HEK293 (cell line): ENCODE data around the gene LRP8.
A peak's percentile ranks its signal among the peaks of the same experiment; 100 is the strongest.

Experiments
- BCL11A ChIP-seq: fragments of 450-650 bp; formaldehyde crosslinking; IDR thresholded peaks from 2 replicates; pipeline ENCODE4 v1.5.1; 2016; ENCODE audit warnings: low read depth, missing biosample characterization, missing genetic modification characterization
- KLF7 ChIP-seq: fragments of 450-650 bp; formaldehyde crosslinking; IDR thresholded peaks from 2 replicates; pipeline ENCODE4 v1.5.1; 2016; ENCODE audit warnings: missing biosample characterization, missing genetic modification characterization, borderline replicate concordance
- SETDB1 ChIP-seq: IDR thresholded peaks from one replicate; pipeline ENCODE4 v1.6.1; 2017; ENCODE audit warnings: mild to moderate bottlenecking, low read length, moderate library complexity, mixed read lengths; ENCODE audit not compliant: insufficient read length
- SP3 ChIP-seq: fragments of 450-650 bp; formaldehyde crosslinking; IDR thresholded peaks from 2 replicates; pipeline ENCODE4 v1.5.1; 2016; ENCODE audit warnings: missing biosample characterization, missing genetic modification characterization
- TSHZ1 ChIP-seq: fragments of 450-650 bp; formaldehyde crosslinking; IDR thresholded peaks from 2 replicates; pipeline ENCODE4 v1.5.1; 2016; ENCODE audit warnings: missing biosample characterization, missing genetic modification characterization, borderline replicate concordance
- ZFP41 ChIP-seq: fragments of 450-650 bp; formaldehyde crosslinking; IDR thresholded peaks from 2 replicates; pipeline ENCODE4 v1.5.1; 2016; ENCODE audit warnings: missing biosample characterization, missing genetic modification characterization, borderline replicate concordance
- ZIC2 ChIP-seq: fragments of 450-650 bp; formaldehyde crosslinking; IDR thresholded peaks from 2 replicates; pipeline ENCODE4 v1.5.1; 2016; ENCODE audit warnings: missing biosample characterization, missing genetic modification characterization
- ZNF157 ChIP-seq: fragments of 450-650 bp; formaldehyde crosslinking; IDR thresholded peaks from 2 replicates; pipeline ENCODE4 v1.5.1; 2016; ENCODE audit warnings: missing biosample characterization, missing genetic modification characterization
- ZNF175 ChIP-seq: fragments of 450-650 bp; formaldehyde crosslinking; IDR thresholded peaks from 2 replicates; pipeline ENCODE4 v1.5.1; 2016; ENCODE audit warnings: missing biosample characterization, missing genetic modification characterization
- ZNF221 ChIP-seq: fragments of 450-650 bp; formaldehyde crosslinking; IDR thresholded peaks from 2 replicates; pipeline ENCODE4 v1.5.1; 2017; ENCODE audit warnings: missing biosample characterization, missing genetic modification characterization, borderline replicate concordance
- ZNF335 ChIP-seq: fragments of 450-650 bp; formaldehyde crosslinking; conservative IDR thresholded peaks from 2 replicates; pipeline ENCODE4 v1.5.1; 2016; ENCODE audit warnings: missing biosample characterization, missing genetic modification characterization
- ZNF341 ChIP-seq: fragments of 450-650 bp; formaldehyde crosslinking; IDR thresholded peaks from 2 replicates; pipeline ENCODE4; 2016; ENCODE audit warnings: low read depth, missing biosample characterization, missing genetic modification characterization
- ZNF366 ChIP-seq: fragments of 450-650 bp; formaldehyde crosslinking; conservative IDR thresholded peaks from 2 replicates; pipeline ENCODE4 v1.5.1; 2016; ENCODE audit warnings: missing biosample characterization, missing genetic modification characterization
- ZNF37A ChIP-seq: fragments of 450-650 bp; IDR thresholded peaks from 2 replicates; pipeline ENCODE4 v1.5.1; 2018; ENCODE audit warnings: missing biosample characterization, missing genetic modification characterization
- ZNF521 ChIP-seq: fragments of 450-650 bp; formaldehyde crosslinking; IDR thresholded peaks from 2 replicates; pipeline ENCODE4 v1.5.1; 2017; ENCODE audit warnings: missing biosample characterization, mild to moderate bottlenecking, missing genetic modification characterization
- ZNF529 ChIP-seq: fragments of 450-650 bp; formaldehyde crosslinking; IDR thresholded peaks from 2 replicates; pipeline ENCODE4 v1.5.1; 2017; ENCODE audit warnings: missing genetic modification characterization, missing biosample characterization; ENCODE audit not compliant: insufficient replicate concordance
- ZNF530 ChIP-seq: fragments of 450-650 bp; formaldehyde crosslinking; IDR thresholded peaks from 2 replicates; pipeline ENCODE4 v1.5.1; 2016; ENCODE audit warnings: low read depth, missing biosample characterization, missing genetic modification characterization
- ZNF555 ChIP-seq: fragments of 450-650 bp; formaldehyde crosslinking; conservative IDR thresholded peaks from 2 replicates; pipeline ENCODE4 v1.5.1; 2017; ENCODE audit warnings: missing biosample characterization, mild to moderate bottlenecking, missing genetic modification characterization, inconsistent platforms
- ZNF585B ChIP-seq: fragments of 450-650 bp; formaldehyde crosslinking; IDR thresholded peaks from 2 replicates; pipeline ENCODE4 v1.5.1; 2016; ENCODE audit warnings: missing biosample characterization, missing genetic modification characterization
- ZNF621 ChIP-seq: fragments of 450-650 bp; formaldehyde crosslinking; IDR thresholded peaks from 2 replicates; pipeline ENCODE4 v1.5.1; 2017; ENCODE audit warnings: missing biosample characterization, missing genetic modification characterization
- ZNF639 ChIP-seq: fragments of 450-650 bp; formaldehyde crosslinking; IDR thresholded peaks from 2 replicates; pipeline ENCODE4 v1.5.1; 2016; ENCODE audit warnings: missing biosample characterization, missing genetic modification characterization
- ZNF664 ChIP-seq: fragments of 450-650 bp; formaldehyde crosslinking; IDR thresholded peaks from 2 replicates; pipeline ENCODE4 v1.5.1; 2016; ENCODE audit warnings: missing biosample characterization, missing genetic modification characterization
- ZNF76 ChIP-seq: fragments of 450-650 bp; formaldehyde crosslinking; IDR thresholded peaks from 2 replicates; pipeline ENCODE4; 2016; ENCODE audit warnings: low read depth, missing biosample characterization, missing genetic modification characterization, borderline replicate concordance
- ZNF791 ChIP-seq: fragments of 450-650 bp; formaldehyde crosslinking; IDR thresholded peaks from 2 replicates; pipeline ENCODE4 v1.5.1; 2016; ENCODE audit warnings: missing biosample characterization, missing genetic modification characterization
- ZNF792 ChIP-seq: fragments of 450-650 bp; formaldehyde crosslinking; IDR thresholded peaks from 2 replicates; pipeline ENCODE4 v1.5.1; 2016; ENCODE audit warnings: missing biosample characterization, missing genetic modification characterization
- TF ChIP-seq, protein P1 (sequence below): fragments of 450-650 bp; formaldehyde crosslinking; IDR thresholded peaks from 2 replicates; pipeline ENCODE4 v1.5.1; 2016; ENCODE audit warnings: missing biosample characterization, missing genetic modification characterization
- TF ChIP-seq, protein P2 (sequence below): fragments of 450-650 bp; IDR thresholded peaks from 2 replicates; pipeline ENCODE4 v1.5.1; 2018; ENCODE audit warnings: missing biosample characterization, mild to moderate bottlenecking, missing genetic modification characterization
- TF ChIP-seq, protein P3 (sequence below): fragments of 450-650 bp; formaldehyde crosslinking; IDR thresholded peaks from 2 replicates; pipeline ENCODE4 v1.5.1; 2016; ENCODE audit warnings: missing biosample characterization, missing genetic modification characterization

Gene LRP8

DNA sequence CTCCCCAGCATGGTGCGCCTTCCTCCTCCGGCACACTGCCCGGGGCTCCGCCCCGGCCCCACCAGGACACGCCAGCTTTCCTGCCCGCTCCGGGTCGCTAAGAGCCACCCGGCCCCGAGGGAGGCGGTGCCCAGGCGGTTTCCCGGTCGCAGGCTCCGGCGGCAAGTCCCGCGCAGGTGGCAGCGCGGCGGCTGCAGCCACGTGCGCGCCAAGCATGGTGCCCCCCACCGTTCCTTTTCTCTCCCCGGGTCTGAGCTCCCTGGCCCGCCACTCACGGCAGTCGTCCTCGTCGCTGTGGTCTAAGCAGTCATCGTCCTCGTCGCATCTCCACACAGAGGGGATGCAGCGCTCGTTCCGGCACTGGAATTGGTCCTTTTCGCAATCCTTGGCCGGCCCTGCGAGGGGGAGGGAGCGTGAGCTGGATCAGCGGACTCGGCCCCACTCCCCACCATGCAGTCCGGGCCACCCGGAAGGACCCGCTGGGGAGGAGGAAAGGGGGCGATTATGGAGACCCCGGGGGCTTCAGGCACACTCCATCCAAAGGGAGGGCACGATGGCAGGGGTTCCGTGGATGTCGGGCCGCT, 1.2 kb downstream of the LRP8 start (continued):
- TF ChIP-seq ZFP41 (tag by site-specific recombination) (no peak), ZNF366 (no peak), ZNF529 (tag by site-specific recombination) (no peak), ZNF157 (no peak), ZNF521 (no peak), SP3 (tag by site-specific recombination) (no peak), ZNF530 (tag by site-specific recombination) (no peak), ZNF792 (tag by site-specific recombination) (no peak), ZNF221 (tag by site-specific recombination) (no peak), ZNF555 (tag by site-specific recombination) (no peak), ZNF175 (no peak), ZNF76 (tag by site-specific recombination) (no peak), ZNF664 (tag by site-specific recombination) (no peak), ZNF585B (tag by site-specific recombination) (no peak), TSHZ1 (no peak), ZNF639 (tag by site-specific recombination) (no peak), ZNF37A (tag by site-specific recombination) (no peak), BCL11A (no peak), ZNF341 (peak; percentile 100), KLF7 (tag by site-specific recombination) (no peak; the same call in 1 of the 2 replicates), ZNF335 (tag by site-specific recombination) (peak; percentile 89), ZNF791 (tag by site-specific recombination) (no peak), ZIC2 (tag by site-specific recombination) (no peak; the same call in 1 of the 2 replicates), ZNF621 (tag by site-specific recombination) (no peak), SETDB1 (no peak)
- TF ChIP-seq, protein P1, sequence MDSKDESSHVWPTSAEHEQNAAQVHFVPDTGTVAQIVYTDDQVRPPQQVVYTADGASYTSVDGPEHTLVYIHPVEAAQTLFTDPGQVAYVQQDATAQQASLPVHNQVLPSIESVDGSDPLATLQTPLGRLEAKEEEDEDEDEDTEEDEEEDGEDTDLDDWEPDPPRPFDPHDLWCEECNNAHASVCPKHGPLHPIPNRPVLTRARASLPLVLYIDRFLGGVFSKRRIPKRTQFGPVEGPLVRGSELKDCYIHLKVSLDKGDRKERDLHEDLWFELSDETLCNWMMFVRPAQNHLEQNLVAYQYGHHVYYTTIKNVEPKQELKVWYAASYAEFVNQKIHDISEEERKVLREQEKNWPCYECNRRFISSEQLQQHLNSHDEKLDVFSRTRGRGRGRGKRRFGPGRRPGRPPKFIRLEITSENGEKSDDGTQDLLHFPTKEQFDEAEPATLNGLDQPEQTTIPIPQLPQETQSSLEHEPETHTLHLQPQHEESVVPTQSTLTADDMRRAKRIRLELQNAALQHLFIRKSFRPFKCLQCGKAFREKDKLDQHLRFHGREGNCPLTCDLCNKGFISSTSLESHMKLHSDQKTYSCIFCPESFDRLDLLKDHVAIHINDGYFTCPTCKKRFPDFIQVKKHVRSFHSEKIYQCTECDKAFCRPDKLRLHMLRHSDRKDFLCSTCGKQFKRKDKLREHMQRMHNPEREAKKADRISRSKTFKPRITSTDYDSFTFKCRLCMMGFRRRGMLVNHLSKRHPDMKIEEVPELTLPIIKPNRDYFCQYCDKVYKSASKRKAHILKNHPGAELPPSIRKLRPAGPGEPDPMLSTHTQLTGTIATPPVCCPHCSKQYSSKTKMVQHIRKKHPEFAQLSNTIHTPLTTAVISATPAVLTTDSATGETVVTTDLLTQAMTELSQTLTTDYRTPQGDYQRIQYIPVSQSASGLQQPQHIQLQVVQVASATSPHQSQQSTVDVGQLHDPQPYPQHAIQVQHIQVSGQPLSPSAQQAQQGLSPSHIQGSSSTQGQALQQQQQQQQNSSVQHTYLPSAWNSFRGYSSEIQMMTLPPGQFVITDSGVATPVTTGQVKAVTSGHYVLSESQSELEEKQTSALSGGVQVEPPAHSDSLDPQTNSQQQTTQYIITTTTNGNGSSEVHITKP, result no peak; the same call in 1 of the 2 replicates
- TF ChIP-seq, protein P2, sequence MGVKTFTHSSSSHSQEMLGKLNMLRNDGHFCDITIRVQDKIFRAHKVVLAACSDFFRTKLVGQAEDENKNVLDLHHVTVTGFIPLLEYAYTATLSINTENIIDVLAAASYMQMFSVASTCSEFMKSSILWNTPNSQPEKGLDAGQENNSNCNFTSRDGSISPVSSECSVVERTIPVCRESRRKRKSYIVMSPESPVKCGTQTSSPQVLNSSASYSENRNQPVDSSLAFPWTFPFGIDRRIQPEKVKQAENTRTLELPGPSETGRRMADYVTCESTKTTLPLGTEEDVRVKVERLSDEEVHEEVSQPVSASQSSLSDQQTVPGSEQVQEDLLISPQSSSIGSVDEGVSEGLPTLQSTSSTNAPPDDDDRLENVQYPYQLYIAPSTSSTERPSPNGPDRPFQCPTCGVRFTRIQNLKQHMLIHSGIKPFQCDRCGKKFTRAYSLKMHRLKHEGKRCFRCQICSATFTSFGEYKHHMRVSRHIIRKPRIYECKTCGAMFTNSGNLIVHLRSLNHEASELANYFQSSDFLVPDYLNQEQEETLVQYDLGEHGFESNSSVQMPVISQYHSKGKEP, result 0 out of 2 replicates have a peak, but pooled peaks have one; percentile 7
- TF ChIP-seq, protein P3, sequence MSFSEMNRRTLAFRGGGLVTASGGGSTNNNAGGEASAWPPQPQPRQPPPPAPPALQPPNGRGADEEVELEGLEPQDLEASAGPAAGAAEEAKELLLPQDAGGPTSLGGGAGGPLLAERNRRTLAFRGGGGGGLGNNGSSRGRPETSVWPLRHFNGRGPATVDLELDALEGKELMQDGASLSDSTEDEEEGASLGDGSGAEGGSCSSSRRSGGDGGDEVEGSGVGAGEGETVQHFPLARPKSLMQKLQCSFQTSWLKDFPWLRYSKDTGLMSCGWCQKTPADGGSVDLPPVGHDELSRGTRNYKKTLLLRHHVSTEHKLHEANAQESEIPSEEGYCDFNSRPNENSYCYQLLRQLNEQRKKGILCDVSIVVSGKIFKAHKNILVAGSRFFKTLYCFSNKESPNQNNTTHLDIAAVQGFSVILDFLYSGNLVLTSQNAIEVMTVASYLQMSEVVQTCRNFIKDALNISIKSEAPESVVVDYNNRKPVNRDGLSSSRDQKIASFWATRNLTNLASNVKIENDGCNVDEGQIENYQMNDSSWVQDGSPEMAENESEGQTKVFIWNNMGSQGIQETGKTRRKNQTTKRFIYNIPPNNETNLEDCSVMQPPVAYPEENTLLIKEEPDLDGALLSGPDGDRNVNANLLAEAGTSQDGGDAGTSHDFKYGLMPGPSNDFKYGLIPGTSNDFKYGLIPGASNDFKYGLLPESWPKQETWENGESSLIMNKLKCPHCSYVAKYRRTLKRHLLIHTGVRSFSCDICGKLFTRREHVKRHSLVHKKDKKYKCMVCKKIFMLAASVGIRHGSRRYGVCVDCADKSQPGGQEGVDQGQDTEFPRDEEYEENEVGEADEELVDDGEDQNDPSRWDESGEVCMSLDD (tag by site-specific recombination), result no peak
